ENCODE data around the gene SCIN.
"Not testable (repeated sequence)": the region's sequence is repeated elsewhere in the genome, so short reads cannot be mapped to it uniquely, and the experiment has no call there.

The SCIN gene

DNA sequence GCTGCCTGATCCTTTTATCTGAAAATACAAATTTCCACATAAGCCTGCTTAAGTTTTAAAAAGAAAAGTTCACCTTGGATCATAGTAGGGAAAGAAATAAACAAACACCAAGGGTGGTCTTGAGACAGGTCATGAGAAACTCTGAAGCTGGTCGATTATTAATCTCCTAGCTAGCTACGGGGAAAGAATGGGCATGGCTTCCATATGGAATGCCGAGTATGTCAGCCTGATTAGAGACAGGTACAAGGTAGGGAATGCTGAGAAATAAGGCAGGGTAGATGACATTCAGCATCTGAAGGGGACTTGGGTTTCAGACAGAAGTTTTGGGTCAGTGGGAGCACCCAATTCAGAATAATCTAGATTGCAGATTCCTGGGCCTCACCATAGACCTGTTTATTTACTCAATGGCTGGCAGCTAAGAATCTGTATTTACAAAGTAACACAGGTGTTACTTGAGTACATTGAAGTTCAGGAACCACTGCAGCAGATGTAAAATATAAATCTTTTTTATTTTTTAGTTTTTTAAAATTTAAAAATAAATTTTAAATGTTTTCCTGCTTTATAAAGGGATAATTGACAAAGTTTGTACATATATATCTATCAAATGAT, 49.0 kb downstream of the SCIN start:
- no peak for DNase-seq

DNA sequence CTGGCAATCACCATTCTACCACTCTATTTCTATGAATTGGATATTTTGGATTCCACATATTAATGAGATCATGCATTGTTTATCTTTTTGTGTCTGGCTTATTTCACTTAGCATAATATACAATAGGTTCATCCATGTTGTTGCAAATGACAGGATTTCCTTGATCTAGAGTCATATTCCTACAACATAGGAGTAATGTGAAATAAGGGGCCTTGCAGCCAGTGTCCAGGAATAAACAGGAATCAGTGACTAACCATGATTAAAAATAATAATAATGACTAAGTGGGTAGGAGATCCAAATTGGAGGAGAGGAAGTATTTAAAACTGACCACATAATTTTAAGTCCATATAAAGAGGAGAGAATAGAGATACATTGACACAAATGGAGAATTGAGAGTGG, 49.9 kb downstream of the SCIN start:
- no peak for DNase-seq

DNA sequence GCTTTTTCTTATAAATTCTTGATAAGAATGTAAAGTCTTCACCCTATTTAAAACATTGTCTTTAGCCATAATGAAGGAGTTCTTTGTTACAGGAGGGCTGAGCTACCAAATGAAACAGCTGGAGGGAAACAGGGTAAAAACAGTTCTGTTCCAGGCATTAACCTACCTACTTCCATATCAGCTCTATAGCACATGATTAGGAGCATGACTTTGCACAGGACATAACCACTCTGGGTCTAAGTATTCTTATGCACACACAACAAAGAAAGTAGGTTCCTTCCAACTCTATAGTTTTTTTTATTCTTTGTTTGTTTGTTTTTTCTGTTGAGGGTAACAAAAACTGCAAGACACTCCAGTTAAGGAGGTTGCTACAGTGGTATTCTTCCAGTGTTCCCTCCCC, 52.7 kb downstream of the SCIN start:
- DNase-seq, result no peak

DNA sequence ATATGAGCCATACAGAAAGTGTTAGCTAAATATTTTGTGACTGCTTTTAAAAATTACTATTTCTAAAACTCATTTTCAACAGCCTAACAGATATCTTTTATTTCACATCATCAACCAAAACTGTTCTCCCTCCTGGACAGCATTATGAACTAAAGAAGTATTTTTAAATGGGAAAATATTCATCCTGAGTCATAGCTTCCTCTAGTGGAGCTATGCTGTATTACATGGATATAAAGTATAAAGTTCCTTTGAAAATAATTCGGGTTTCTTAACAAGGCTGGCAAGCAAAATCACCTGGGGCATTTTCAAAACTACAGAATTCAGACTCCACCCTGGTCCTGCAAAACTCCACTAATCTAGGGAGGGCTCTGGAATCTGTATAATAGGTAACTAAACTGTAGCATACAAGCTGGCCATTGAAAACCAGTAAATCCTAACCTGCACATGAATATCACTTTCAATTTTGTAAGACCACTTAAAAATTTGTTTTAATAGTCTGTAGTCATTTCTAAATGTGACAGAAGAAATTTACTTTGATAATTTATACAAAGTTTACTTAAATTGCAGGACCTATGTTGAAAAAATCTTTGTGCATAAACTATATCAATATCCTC, 53.5 kb downstream of the SCIN start:
- no peak for DNase-seq

DNA sequence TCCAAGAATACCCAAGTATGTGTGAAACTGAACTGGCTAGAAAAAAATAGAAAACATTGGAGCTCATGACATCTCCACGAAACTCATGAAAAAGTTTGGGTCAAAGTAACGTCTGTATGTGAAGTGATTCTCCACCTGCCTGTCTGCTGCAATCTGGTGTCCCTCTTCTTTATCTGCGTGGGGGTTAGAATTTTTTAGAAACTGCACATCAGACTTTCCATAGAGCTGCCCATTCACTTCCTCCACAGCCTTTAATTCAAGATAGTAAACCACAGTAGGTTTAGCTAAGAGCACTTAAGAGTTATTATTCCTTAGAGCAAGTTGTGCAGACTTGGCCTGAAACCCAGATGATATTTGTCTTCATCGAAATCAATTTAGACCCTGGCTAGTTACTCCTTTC, 55.3 kb downstream of the SCIN start:
- DNase-seq, result no peak

DNA sequence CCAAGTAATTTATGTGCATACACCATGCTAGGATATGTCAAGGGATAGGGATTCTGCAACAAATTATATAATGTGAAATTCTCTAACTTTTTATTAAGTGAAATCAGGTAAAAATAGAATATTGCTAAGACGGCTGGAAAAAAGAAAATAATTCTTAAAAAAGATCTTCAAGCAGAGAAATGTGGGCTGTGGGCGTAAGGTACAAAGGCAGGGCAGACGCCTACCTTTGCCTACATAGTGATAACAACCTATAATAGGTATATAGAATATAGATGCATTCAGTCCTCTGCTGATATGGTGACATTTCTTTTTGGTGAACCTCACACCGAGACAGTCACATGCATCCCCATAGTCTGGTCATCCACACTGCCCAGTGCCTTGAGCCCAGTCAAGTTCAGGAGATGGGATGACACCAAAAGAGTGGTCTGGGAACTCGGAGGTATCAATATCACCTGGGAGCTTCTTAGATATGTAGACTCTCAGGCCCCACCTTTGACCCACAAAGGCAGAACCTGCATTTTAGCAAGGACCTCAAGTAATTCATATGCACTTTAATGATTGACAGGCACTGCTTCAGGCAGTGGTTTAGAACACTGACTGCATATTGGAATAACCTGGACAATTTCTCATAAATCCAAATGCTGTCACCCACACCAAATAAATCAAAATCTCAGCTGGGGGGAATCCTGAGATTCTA, 59.4 kb downstream of the SCIN start:
- no peak for DNase-seq

DNA sequence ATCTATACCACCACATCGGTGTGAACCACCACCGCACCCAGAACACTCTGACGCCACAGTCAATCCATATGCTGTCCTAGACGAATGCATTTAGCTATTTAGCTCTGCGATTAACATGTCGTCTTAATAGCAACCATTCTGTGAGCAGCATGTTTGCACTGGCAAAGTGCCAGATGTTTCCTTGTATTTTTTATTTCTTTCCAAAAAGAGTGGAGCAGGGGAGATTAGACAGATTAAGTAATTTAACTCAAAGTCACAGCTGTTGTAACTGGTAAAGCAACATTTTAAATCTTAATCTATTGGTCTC, 59.9 kb downstream of the SCIN start:
- DNase-seq, result no peak

DNA sequence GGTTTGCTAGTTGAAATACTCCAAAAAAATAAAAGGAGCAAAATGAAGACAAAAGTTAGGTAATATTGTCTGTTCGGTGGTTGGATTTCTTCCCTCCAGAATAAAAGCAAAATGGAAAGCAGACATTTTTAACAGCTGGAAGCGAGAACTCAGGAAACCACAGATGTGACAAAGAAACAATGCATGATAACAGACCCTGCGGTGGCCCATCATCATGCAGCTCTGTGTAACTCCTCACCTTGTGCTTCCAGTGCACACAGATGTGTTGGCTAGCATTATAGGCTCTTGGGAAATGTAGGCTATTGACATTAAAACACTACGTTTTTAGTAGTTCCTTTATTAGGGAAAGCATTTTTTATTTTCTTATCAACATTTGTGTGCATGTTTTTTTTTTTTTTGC, 63.1 kb downstream of the SCIN start:
- DNase-seq, result no peak

DNA sequence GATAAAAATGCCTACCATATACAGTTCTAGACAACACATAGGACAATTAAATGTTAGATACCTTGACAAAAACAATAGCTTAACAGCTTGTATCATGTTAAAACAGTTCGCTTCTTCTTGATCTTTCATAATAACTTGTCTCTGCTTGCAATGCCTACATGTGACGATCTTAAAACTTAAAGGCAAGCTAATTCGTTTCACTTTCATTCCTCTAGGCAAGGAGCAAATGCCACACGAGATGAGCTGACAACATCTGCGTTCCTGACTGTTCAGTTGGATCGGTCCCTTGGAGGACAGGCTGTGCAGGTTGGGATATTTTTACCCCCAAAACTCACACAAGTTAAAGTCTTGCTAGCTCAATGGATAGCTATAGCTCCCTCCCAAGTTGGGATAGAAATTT, 65.3 kb downstream of the SCIN start:
- no peak for DNase-seq

DNA sequence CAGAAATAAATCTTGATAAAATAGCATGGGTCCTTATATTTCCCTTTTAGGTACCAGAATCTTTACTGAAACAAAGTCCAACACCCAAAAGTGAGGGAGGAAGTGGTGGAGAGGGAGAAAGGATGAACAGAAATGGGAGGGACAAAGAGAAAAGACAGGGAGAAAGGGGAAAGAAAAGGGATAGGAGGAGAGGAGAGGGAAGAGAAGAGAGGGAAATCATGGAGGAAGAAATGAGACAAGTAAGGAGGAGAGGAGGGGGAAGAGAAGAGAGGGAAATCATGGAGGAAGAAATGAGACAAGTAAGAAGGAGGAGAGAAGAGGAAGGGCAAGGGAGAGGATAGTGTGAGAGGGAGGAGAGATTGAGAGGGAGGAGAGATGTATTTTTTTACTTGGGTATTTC, 66.8 kb downstream of the SCIN start:
- no peak for DNase-seq

DNA sequence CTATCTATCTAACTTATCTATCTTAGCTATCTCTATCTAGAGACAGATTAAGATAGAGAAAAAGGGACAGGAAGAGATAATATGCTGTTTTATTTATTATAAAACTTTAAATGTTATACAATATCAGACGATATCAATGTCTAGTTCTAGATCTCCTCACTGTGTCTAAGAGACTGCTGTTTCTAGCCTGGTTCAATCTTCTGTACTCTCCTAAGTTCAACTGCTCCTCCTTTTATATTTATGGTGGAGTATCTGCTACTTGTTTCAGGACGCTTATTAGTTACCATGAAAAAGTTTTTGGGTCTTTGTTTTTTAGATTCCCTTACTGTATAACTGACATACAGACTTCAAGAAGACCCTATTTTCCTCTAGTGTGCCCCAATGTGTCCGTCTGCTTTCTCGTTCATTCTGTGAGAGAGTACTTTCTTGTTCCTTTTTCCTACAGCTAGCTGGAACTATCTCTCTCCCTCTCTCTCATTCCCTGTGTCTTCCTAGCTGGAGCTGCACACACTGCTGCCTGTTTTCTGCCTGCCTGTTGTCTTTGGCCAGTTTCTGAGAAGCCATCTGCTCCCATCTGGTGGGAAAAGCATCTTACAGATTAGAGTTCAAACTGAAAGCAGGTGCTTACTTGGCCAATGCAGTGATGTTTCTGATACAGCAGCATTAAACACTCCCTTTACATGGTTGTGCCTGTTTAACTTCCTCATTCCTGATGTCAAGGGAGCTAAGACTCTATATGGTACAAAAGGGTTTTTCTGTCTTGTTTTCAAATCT, 67.5 kb downstream of the SCIN start:
- no peak for DNase-seq

DNA sequence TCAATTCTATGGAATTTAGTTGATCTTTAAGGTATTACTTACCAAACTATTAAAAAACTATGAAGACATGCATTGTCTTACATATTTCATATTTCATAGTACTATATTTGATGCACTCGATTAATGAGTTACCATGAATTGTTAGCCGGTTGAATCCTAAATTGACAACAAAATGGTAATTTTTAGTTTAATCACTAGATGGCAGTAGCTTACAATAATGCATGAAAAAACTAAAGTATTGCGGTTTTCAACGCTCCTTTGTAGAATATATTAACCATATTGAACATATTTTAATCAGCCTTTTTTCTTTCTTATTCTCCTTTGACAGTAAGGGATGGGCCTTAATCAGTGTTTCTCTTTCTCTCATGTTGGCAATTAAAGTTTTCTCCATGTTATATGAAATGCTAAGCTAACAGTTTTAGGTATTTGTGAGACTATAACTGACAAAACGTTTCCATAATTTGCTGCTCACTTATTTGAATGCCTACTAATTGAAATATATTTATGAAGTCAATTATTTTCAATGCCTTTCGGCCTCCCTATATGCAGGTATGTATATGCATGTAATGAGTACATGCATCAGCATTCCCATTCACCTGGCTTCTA, 68.4 kb downstream of the SCIN start:
- no peak for DNase-seq

DNA sequence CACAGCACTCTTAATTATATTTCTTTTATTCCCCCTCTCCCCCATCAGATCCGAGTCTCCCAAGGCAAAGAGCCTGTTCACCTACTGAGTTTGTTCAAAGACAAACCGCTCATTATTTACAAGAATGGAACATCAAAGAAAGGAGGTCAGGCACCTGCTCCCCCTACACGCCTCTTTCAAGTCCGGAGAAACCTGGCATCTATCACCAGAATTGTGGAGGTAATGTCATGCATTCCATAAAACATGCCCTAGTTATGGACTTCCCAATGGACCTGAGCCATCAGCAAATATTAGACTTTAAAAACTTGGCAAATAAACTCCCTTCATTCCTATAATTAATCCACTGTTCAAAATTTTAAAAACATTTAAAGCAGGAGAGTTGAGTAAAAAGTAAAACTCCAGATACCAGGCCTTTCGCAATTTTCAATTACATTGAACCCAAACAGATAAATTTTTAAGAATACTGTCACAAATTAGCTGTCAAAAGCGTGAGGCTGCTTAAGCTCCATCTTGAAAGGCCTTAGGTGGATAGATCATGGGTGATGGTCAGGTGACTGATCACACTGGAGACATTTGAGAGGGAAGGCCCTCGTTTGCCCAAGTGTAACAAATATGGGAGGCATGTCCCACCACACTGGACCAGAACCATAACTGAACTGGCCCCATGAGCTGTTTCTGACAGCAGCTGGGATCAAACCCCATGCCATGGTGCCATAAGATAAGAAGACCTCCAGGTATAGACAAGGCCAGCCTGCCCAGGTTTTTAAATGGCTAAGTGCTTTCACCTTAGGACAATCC, 70.0 kb downstream of the SCIN start:
- DNase-seq, result no peak

DNA sequence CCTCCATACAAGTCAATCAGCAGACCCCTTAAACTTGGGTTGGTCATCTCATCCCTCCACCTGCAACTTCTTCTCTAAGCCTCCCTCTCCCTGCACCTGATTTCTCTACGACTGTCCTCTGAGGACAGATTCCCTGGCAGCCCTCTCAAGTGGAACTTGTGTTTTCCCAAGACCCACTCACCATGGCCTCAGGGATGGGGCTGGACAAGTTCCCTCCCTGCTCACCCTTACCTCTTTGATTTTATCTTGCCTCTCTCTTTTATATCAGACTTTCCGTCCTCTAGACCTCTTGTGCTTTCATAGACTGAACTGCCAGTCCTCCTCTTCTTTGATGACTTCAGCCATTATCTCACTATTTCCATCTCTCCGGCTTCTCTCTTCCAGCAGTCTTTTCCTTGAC, 70.7 kb downstream of the SCIN start:
- DNase-seq, result no peak

DNA sequence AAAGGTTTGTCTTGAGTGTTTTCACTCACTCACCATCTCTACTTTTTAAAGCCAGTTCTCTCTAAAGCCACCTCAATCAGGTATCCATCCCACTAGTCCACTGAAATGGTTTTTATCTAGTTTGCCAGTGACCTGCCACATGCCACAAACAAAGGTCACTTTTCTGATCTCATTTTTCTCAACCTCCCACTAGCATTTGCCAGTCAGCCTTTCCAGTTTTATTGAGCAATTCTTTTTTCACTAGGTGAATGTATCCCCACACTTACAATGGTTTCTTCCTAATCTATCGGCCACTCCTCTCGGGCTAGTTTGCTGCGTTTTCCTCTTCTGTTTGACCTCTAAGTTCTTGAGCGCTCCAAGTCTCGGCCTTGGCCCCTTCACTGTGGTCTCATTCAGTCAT, 72.0 kb downstream of the SCIN start:
- no peak for DNase-seq

DNA sequence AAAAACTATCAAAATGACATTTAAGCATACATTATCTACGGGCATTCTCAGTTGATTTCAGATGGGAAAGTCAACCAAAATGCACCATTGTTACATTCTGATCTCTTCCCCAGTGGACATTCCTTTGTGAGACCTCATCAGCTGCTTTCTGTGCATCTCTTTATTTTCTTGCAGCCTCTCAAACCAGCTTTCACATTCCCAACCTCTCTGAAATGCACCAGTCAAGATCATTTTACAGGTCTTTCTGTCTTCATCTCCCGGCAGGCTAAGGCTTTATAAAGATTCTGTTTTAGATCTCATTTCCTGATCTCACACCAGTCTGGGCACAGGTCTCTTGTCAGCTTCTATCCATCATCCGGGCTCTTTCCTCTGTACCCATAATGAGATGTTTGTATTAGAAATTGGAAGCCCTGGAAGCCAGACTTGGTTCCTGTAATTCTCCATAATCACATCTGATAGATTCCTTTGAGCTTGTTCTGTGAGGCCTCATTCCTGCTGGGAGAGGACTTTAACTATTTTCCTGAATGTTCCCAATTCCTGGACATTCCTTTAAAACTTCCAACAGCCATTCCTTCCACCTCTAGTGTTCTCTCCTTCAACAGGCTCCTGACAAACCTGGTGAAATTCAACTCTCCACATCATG, 72.6 kb downstream of the SCIN start:
- no peak for DNase-seq

DNA sequence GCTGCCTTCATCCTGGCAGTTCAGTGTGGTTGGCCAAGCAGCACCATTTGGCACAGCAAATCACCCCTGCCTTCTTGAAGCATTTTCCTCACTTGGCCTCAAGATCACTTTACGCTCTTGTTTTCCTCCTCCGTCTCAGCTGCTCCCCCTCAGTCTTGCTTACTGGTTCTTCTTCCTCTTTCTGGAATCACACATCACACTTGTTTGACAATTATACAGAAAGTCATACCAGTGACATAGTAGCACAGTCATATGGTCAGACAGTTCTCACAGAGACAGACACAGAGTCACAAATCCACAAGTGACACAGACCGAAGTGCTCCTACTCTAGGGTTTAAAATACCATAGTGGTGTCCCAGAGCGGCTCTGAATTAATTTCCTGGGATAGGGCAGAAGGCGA, 73.1 kb downstream of the SCIN start:
- DNase-seq, result no peak

DNA sequence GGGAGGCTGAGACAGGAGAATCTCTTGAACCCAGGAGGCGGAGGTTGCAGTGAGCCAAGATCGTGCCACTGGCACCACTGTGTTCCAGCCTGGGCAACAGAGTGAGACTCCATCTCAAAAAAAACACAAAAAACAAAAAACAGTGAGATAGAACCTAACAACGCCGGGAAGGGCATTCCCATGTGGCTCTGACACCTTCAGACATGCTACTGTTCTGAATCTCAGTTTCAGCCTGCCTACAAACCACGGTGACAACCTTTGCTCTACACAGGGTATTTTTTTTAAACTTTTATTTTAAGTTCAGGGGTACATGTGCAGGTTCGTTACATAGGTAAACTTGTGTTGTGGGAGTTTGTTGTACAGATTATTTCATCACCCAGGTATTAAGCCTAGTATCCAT, 74.7 kb downstream of the SCIN start:
- DNase-seq, result not testable (repeated sequence)

DNA sequence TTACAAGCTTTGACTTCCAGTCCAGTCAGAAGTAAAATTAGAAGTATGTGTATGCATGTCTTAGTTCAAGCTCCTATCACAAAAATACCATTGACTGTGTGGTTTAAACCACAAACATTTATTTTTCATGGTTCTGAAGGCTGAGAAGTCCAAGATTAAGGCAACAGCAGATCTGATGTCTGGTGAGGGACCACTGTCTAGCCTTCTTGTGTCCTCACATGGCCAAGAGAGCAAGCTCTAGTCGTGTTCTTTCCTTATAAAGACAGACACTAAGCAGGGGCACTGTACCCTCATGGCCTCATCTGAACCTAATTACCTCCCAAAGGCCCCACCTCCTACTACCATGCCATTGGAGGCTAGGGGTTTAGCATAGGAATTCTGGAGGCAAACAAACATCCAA, 75.6 kb downstream of the SCIN start:
- DNase-seq, result no peak

DNA sequence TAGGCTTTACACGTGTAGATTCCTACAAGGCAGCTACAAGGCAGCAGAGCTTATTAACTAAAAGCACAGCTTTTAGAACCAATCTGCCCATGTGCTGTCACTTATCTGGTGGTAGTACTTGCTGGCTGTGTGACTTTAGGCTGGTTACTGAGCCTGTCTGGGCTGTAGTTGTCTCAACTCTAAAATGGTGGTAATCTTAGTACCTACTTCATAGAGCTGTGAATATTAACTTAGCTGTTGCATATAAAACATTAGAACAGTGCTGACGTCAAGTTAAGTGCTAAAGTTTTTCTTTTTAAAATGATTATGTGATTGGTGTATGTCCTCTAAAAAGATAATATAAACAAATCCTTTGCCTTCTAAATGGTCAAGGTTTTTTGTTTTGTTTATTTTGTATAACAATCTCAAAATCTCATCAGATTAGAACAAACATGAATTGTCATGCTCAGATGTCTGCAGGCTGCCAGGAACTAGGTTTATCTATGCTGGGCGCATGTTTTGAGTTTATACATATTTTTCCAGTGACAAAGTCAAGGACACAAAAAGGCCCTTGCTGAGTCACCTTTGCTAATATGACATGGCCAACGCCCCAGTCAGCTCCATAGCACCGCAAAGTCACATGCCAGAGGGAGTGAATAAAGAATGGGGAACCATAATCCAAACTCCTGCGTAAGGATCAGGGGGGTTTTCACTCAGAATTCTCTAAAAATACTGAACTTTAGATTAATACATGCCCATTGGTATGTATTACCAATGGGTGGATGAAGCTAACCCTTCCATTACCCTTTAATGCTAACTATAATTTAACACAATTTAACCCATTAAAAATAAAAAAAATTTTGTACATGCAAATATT, 77.1 kb downstream of the SCIN start:
- DNase-seq, result no peak

DNA sequence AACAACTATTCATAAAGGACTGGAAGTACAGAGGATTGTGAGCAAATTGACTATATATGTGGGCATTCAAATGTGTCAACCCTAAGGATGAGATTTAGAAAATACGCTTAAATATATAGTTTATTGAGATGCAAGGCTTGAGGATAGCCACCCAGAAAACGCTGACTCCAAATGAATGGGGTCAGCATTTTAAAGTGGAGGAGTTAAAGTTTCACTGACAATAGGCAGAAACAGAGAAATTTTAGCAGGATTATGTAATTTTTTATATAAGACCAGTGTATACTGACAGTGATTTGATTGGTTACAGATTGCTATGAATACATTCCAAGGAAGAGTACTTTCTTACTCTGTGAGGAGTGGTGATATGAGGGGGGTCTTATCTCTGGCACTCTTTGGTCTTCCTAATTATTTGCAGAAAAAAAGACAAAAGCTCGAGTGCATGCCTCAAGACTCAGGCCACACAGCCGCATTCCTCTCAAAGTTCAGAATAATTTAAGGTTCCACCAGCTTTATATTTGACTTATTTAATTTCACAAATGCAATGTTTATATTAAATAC, 78.3 kb downstream of the SCIN start:
- no peak for DNase-seq

Measured in cerebellar nuclear complex (tissue), 1 donor.